Peyer's patch (tissue), 4 donors: ENCODE measurements around the gene KANSL3.

Experiments used
- CTCF ChIP-seq, 6 experiments: fragments of 450-650 bp in 4 of 6; fragments of 200-600 bp in 2 of 6; sonication (generic) in 1 of 6; IDR thresholded peaks; one replicate each; pipeline ENCODE4 v1.5.1; 2017 to 2019; ENCODE audit warnings: antibody characterized with exemption in 6 of 6, mild to moderate bottlenecking in 3 of 6, moderate library complexity in 1 of 6
- POLR2A ChIP-seq, 2 donors: fragments of 450-650 bp; IDR thresholded peaks; one replicate each; pipeline ENCODE4 v1.5.1; 2017; ENCODE audit warnings: antibody characterized with exemption in 2 of 2, mild to moderate bottlenecking in 2 of 2, moderate library complexity in 2 of 2

GRCh38 chr2:96681540-96681939 is 43.4 kb upstream of the KANSL3 start:
- no peak for TF ChIP-seq CTCF (IDR thresholded peaks at IDR 0.05)
- no peak for TF ChIP-seq POLR2A (IDR thresholded peaks at IDR 0.05)
